GM12892 (cell line): ENCODE data around the gene HDGFL1.

Experiments used
- POLR2A ChIP-seq: IDR thresholded peaks from 2 replicates; pipeline ENCODE4 v1.6.1; 2011; ENCODE audit warnings: low read depth, low read length, control low read depth
- POLR2AphosphoS5 ChIP-seq: IDR thresholded peaks from 2 replicates; pipeline ENCODE4 v1.6.1; 2011; ENCODE audit warnings: low read depth, low read length, control low read depth
- TAF1 ChIP-seq: IDR thresholded peaks from 2 replicates; pipeline ENCODE4 v1.6.1; 2011; ENCODE audit warnings: low read depth, mild to moderate bottlenecking, control low read depth, low read length, borderline replicate concordance

DNA sequence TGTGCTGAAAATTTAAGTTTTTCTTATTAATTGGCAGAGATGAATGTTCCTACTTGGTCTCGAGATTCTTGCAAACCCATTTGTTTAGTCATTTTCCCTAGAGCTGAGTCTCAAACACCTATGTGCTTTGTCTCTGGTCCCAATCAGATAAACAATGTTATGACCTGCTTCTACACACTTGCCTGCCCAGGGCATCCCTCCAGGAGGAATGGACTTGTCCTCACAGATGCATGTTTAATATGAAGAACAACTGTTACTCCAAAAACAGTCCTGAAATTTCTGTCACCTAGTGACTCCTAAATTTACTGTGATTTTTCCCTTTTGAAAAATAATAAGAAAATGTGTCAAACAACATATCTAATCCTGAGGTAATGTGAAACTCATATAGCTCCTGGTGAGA is 43.7 kb downstream of the HDGFL1 start:
- TF ChIP-seq POLR2AphosphoS5 (no peak), POLR2A (no peak), TAF1 (no peak)
